OCI-LY1 (cell line): ENCODE measurements around the gene HAUS7.

Experiments
- CTCF ChIP-seq: fragments of 200-600 bp; sonication (generic), shearing (Covaris generic); IDR thresholded peaks from 2 replicates; pipeline ENCODE4 v1.5.1; 2017; ENCODE audit warnings: mild to moderate bottlenecking, antibody characterized with exemption, low read length, moderate library complexity, mixed read lengths
- EZH2 ChIP-seq: fragments of 200-600 bp; sonication (generic), shearing (Covaris generic); IDR thresholded peaks from 2 replicates; pipeline ENCODE4 v1.8.0; 2017; ENCODE audit warnings: borderline replicate concordance, mixed run types, mild to moderate bottlenecking, antibody characterized with exemption, low read length, moderate library complexity, mixed read lengths

- TF ChIP-seq CTCF (no peak), EZH2 (no peak)
These were observed 5.4 kb upstream of the HAUS7 start for GRCh38 chrX:153475751-153476281.
